Fibroblast of skin of scalp (primary cell): ENCODE data around the gene HPD.
"Not testable (repeated sequence)": the region's sequence is repeated elsewhere in the genome, so short reads cannot be mapped to it uniquely, and the experiment has no call there.

Experiments
- DNase-seq: peaks from one replicate; pipeline ENCODE4 v3.0.0-alpha.2; 2013

Gene HPD

DNA sequence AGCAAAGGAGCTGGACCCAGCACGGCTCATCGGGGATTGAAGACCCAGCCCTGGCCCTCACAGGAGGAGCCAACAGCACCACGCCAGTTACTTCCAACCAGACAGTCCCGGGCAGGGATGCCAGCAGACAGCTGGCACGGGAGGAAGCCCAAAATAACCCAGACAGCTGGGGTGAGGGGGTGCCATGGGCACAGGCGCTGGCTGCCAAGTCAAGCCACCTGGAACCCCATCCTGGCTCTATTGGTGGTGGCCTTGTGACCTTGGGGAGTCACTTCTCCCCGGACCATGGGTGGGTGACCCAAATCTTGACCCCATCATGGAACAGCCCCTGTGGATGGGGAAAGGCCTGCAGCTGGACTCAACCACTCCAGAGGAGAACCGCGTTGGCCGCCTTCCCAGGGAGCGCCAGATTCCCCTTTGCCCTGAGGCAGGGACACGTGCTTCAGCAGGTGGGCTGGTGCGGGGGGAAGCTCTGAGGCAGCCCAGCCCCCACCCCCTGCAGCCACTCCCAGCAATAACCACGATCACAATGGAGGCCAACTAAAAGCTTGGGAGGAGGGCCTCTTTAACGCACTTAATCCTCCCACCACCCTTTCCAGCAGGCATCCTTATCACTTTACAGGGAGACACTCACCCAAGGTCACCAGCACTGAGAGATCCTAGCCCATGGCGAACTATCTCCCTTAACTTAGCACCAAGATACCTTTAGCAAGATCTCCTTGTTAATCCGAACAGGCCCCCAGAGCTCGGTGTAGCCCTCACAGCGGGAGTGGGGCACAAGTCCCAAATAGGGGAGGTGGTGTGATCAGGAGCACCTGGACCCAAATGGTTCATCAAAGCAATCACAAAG lies 60.5 kb downstream of the HPD start:
- DNase-seq, result no peak

DNA sequence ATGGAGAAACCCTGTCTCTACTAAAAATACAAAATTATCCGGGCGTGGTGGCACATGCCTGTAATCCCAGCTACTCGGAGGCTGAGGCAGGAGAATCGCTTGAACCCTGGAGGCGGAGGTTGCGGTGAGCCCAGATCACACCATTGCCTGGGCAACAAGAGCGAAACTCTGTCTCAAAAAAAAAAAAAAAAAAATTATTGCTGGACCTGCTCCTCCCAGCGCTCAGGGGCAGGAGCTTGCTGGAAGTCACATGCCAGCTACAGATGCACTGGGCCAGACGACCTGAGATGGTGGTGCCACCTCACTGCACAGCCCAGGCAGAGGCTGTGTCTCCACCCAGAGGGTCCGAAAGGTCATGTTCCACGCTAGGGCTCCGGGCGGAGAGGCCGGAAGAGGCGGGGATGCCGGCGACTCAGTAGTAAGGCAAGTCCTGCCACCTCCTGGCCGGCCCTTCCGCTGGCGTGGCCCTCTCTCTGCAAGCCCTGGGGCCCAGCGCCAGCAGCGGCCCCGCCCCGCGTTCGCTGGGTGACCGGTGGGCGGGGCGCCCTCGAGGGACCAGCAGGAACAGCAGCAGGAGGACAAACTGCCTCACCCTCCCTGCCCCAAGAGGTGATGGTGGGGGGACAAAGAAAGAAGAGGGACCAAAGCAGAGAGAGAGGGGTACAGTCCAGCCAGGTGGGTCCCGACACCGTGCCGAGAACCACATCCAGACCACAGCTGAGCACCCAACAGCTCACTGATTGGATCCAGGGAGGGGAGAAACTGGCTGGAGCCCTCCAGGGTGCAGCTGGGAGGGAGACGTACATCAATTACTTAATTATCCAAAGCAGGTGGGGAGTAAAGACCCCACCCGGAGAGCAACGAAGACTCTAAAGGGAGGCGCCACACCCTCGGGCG lies 61.6 kb downstream of the HPD start:
- DNase-seq, result peak; percentile 41

DNA sequence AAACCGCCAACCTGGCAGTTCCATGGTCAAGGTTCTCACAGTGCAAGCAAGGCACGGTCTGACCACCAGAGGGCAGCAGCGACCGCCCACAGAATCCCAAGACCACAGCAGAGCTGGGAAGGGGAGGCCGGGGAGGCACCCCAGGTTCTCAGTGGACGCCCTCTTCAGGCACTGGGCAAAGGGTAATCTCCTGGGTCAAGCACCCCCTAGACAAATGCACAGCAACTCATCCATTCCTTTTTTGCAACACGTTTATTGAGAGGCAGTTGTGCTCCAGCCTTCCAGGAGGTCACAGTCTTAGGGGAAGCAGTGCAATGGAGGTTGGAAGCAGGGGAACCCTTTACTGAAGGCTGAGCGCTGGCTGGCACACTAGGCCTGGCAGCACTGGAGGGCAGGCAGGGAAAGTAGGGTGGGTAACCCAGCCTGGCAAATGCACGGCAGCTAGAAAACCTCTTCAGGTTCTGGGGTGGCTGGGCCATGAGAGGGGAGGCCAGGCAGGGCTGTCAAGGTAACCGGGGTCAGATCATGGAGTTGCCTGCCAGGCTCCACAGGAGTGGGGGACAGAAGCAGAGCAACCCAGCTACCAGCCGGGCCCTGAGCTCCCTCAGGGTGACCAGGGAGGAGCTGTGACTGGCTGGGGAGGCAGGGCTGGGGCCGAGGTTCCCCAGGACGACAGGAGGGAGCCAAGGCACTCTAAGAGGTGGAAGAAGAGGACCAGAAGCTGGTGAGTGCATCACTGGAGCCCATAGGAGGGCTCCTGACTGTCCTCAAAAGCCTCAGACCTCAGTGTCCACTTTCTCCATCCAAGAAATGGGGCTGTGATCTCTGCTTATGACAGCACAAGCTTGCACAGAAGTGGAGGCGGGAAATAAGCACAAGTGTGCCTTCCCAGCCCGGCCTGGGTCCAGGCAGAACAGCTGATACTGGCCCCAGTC lies 63.4 kb downstream of the HPD start:
- DNase-seq, result peak; percentile 82

DNA sequence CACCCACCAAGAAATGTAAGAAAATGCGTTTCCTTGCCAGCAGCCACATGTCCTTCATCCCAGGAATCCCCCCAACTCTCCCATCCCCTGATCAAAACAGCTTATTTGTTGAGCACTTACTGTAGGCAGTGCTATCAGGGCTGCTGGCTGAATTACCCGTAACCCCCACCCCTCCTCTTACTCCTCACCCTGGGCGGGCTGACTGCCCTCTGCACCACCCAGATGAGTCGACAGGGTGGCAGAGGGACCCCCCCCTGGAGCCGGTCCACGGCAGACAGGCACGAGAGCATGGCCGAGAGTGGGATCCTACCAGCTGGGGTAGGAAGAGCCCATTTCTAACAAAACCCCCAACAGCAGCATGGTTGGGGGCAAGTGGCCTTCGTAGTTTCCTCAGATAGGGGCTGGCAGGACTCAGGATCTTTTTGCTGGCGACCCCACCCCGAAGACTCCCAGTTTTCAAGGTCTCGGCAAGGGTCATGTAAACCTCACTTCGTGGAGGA lies 64.1 kb downstream of the HPD start:
- no peak for DNase-seq

DNA sequence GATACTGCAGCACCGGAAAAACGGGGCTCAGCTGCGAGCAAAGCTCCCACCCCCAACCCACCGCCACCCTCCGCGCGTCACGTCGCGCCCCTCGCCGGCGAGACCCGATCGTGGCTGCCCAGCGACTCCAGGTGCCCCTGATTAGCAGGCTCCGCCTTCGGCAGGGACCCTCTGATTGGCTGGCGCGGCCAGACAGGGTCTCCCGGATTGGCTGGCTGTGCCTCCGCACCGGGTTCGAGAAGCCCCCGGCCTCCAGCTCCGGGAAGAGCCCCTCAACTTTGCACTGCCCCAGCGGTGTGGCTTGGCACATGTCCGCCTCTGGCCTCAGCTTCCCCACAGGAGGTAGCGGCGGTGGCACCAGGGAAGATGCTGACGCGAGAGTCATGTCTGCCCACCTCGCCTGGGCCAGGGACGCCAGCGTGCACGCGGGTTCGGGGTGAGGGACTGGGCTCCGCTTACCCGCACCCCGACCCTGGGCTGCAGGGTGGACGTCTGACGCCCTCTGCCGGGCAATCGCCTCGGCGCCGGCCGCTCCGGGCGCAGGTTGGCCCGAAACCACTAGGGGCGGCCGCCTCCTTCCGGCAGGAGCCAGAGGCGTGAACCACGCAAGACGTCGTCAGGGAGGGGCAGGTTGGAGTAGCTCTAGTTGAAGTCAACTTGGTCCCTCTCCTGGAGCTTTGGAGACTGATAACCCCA lies 64.7 kb downstream of the HPD start:
- DNase-seq, result peak; percentile 91

DNA sequence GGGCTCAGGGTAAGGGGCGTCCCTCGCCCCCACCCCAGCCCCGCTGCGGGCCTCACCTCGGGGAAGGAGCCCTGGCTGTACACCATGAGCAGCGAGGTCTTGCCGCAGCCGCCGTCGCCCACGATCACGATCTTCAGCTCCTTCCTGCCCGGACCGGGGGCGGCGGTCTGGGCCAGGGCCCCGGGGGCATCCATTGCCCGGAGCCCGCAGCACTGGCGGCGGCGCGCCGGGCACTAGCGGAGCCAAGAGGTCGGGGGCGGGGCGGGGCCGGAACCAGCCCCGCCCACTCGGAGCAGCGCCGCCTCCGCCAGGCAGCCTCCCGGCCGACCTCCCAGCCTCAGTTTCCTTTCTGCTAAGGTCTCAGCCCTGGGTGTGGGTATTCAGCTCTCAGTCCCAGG lies 65.2 kb downstream of the HPD start, which contains the start of gene RHOF:
RHOF (minus strand) TSS at position 249 of the 398 bp plus-strand sequence; CDS start at position 194, 55 bp downstream.
- no peak for DNase-seq

DNA sequence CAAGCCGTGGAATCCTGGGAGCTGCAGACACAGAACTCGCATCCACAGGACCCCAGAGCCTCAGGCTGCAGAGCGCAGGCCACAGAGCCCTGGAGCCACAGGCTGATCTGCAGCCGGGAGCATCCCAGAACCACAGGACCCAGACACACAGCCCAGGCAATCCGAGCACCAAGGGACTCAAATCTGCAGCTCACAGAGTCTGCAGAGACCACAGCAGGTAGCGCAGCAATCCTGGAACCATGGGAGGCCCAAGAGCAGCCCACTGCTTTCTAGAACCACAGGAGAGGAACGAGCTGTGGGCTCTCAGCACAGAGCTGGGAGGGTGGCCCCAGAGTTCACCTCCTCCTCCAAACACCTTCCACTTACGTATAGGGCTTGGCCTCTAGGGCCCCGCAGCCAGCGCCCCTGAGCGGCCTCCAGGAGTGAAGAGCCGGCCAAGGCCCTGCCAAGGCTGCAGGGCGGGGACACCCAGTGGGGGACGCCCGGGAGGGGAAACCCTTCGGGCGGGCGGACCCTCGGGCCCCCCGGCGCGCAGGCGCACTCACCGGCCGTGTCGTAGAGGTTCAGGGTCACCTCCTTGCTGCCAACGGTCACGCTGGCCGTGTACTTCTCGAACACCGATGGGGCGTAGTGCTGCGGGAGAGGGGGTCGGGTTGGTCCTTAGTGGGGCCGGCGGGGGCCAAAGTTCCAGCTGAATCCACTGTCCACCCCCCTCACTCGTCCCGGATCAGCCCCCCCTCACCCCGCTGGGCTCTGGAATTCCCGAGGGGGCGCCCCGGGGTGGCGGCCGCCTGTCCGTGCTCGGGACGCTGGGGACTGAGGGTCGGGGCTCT lies 65.8 kb downstream of the HPD start:
- DNase-seq, result no peak

DNA sequence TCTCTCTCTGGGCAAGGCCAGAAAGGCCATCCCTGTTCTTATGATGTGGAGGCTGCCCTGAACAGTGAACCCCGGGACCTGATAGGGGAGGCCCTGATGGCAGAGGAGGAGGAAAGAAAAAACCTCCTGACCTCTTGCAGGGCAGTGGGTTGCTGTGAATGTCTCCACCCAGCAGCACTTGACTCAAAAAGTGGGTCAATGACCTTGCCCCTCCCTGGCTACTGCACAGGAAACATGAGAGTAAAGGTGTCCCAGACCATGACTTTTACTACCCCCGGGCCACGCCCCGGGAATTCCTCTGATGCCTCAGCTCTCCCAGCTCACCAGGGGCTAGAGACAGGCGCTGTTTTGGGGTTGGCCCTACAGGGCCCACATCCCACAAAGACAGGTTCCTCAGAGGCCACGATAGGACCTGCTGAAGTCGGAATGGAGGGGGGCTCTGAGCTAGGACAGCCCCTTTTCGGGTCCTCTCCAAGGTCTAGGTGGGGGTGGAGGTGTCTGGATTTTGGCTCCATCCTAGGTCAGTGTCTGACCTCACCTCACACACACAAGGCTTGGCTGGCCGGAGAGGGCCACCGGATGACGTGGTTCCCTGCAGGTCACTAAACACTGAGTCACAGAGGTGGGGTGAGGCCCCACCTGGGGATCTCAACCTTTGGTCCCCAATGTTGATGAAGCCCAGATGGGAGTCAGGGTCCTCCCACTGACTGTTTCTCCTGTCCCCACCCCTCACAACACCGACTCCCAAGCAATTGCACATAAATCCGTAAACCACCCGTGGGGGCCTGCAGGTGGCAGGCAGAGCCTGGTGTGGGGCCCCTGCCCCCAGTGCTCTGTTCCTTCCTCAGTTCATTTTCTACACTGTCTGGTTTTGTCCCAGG lies 66.7 kb downstream of the HPD start:
- DNase-seq, result no peak

DNA sequence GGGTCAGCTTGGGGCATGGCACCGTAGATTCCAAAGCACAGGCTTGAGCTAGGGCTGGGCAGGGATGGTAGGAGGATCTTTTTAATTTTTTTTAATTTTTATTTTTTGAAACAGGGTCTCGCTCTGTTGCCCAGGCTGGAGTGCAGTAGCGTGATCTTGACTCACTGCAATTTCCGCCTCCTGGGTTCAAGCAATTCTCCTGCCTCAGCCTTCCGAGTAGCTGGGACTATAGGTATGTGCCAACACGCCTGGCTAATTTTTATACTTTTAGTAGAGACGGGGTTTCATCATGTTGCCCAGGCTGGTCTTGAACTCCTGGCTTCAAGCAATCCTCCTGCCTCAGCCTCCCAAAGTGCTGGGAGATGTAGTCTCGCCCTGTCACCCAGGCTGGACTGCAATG lies 67.9 kb downstream of the HPD start:
- DNase-seq, result not testable (repeated sequence)

DNA sequence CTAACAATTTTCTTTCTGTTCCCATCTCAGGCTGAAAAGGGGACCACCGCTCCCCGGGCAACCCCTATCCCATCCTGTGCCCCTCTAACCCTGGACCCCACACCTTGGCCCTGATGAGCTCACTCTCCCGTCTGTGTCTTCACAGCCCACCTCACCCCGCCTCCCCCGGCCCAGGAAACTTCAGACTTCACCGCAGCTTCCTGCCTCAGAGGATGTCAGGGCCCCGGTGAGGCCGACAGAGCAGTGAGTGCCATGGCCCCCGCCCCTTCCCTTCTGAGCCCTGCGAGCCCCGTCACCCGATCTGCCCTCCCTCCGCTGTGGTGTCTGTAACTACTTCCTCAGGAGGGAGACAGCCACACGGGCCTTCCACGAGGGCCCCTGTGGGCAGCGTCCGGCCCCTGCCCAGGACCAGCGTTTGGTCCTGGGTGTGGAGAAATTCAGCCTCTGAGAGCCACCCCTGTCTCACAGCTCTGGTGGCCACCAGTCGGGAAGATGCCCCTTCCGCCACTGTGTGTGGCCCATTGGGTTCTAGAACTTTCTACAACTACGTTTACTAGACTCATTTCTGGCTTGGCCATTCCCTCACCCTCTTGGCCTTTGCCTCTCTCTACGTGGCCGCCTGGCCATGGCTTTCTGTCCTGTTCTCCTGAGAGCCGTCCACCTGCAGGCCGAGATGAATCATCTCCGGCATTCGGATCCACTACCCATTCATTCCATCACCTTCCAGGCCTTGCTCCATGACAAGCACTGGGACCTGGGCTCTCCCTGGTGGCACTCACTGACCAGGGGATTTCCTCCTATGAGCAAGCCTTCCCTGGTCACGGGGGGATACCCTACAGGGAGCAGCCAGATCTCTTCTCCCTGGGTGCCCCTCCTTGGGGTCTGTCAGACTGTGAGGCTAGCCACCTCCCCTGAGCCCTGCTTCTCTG lies 68.6 kb downstream of the HPD start:
- no peak for DNase-seq
